ENCODE results near the gene ANKRD33B.

DNA sequence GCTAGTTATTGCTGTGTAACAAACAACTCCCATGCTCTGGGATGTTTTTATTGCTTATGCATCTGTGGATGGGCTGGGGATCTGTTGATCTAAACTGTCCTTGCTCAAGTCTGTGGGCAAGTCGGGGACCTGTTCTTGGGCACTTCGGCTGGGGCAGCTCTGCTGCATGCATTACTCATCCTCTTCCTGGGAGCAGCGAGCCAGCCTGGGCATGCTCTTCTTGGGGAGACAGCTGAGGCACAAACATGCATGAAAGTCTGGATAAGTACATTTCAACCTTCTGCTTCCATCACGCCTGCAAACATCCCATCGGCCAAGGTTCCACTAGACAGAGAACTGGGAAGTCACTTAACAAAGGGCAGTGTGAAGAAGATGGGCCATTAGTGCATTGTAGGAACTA lies 66.3 kb downstream of the ANKRD33B start:
- TF ChIP-seq POLR2AphosphoS5 (IDR thresholded peaks at IDR 0.05) (no peak), POLR2A (IDR thresholded peaks at IDR 0.05) (no peak), EP300 (IDR thresholded peaks at IDR 0.05) (no peak)
- TF ChIP-seq, protein P1, sequence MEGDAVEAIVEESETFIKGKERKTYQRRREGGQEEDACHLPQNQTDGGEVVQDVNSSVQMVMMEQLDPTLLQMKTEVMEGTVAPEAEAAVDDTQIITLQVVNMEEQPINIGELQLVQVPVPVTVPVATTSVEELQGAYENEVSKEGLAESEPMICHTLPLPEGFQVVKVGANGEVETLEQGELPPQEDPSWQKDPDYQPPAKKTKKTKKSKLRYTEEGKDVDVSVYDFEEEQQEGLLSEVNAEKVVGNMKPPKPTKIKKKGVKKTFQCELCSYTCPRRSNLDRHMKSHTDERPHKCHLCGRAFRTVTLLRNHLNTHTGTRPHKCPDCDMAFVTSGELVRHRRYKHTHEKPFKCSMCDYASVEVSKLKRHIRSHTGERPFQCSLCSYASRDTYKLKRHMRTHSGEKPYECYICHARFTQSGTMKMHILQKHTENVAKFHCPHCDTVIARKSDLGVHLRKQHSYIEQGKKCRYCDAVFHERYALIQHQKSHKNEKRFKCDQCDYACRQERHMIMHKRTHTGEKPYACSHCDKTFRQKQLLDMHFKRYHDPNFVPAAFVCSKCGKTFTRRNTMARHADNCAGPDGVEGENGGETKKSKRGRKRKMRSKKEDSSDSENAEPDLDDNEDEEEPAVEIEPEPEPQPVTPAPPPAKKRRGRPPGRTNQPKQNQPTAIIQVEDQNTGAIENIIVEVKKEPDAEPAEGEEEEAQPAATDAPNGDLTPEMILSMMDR (IDR thresholded peaks at IDR 0.05), result no peak

All from suprapubic skin (tissue), 4 donors.